Placental pericyte (primary cell): ENCODE results near the gene CFAP43. TPM values are rescaled to one million over a fixed set of nuclear protein-coding genes. Genes with fewer than 3 reads are reported as not detected.

Experiments used
- small RNA-seq: library from RNA; depleted of rRNA; stranded (forward); fragments of <200 nt; gene quantifications from one replicate; pipeline ENCODE3, GENCODE V24; 2012; ENCODE audit warnings: low replicate concordance
- total RNA-seq: library from RNA; depleted of rRNA; stranded (reverse); fragments of >200 nt; gene quantifications from 2 replicates; pipeline ENCODE4 v1.2.3, GENCODE V29; 2012

CFAP43 gene
- total RNA-seq, result 0.22 TPM in 1 of 2 replicates, not detected in the other

GRCh38 chr10:104231784-104232612 lies at the start of gene CFAP43:
TSS of gene CFAP43 (minus strand) at chr10:104232364. CDS start at chr10:104232246, 118 bp downstream.

GRCh38 chr10:104268713-104269645 lies 36.8 kb upstream of the CFAP43 start, which contains the start of gene GSTO2:
TSS of gene GSTO2 (plus strand) at chr10:104269184. CDS start at chr10:104274916, 5,732 bp downstream.

GRCh38 chr10:104254493-104255310 lies 22.5 kb upstream of the CFAP43 start, which contains the start of gene GSTO1:
TSS of gene GSTO1 (plus strand) at chr10:104254892. CDS start at chr10:104254929, 37 bp downstream.

GRCh38 chr10:104121485-104122224 lies 110.5 kb downstream of the CFAP43 start, which contains the start of gene SFR1:
TSS of gene SFR1 (plus strand) at chr10:104122171. CDS start at chr10:104122184, 13 bp downstream.

GRCh38 chr10:104085801-104086400 lies 146.3 kb downstream of the CFAP43 start, which contains the start of gene COL17A1:
TSS of gene COL17A1 (minus strand) at chr10:104085880. CDS start at chr10:104080673, 5,207 bp downstream.

Small RNA genes lying within 50 kb of the gene (small RNA-seq; reads per million reads assigned to genes)
- not detected for gene MIR4482
- gene MIR609, result not detected

Other genes starting within 250 kb of the CFAP43 start
- under 0.01 and 1.1 TPM in 2 replicates for gene COL17A1, start 146.5 kb downstream of the CFAP43 start, total RNA-seq
- 5.9 and 15.3 TPM in 2 replicates for gene SFR1, start 110.2 kb downstream of the CFAP43 start, total RNA-seq
- gene GSTO1, start 22.5 kb upstream of the CFAP43 start, total RNA-seq, result 224 and 299 TPM in 2 replicates
- 0.22 and 1.9 TPM in 2 replicates for gene GSTO2, start 36.8 kb upstream of the CFAP43 start, total RNA-seq
- 20.8 and 45.2 TPM in 2 replicates for gene ITPRIP, start 106.1 kb upstream of the CFAP43 start, total RNA-seq
- gene CFAP58, start 121.5 kb upstream of the CFAP43 start, total RNA-seq, result 0.29 and 0.44 TPM in 2 replicates